ENCODE results near the gene TSSK2.

DNA sequence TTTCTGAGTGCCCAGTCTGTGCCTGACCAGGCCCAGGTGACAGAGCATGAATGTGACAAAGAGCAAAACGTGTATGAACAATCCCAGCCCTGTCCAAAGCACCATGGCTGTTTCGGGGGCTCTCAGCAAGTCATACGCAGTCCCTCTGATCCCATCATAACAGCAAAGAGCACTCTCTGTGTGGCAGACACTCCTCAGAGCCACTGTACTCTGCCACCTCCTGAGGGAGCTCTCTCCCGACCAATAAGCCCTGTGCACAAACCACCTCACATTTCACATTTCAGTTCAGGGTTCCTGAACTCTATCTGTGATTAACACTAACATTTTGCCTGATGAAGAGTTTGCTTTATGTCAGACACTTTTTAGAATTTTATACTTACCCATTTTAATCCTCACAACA, 15.5 kb upstream of the TSSK2 start:
- TF ChIP-seq, protein P1, sequence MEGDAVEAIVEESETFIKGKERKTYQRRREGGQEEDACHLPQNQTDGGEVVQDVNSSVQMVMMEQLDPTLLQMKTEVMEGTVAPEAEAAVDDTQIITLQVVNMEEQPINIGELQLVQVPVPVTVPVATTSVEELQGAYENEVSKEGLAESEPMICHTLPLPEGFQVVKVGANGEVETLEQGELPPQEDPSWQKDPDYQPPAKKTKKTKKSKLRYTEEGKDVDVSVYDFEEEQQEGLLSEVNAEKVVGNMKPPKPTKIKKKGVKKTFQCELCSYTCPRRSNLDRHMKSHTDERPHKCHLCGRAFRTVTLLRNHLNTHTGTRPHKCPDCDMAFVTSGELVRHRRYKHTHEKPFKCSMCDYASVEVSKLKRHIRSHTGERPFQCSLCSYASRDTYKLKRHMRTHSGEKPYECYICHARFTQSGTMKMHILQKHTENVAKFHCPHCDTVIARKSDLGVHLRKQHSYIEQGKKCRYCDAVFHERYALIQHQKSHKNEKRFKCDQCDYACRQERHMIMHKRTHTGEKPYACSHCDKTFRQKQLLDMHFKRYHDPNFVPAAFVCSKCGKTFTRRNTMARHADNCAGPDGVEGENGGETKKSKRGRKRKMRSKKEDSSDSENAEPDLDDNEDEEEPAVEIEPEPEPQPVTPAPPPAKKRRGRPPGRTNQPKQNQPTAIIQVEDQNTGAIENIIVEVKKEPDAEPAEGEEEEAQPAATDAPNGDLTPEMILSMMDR (conservative IDR thresholded peaks at IDR 0.05; ENCODE audit: low read depth in 2 of 2): peak in 1 of 2 experiments; percentile 41; a peak in 2 of 4 replicates
- TF ChIP-seq CREB1 (CRISPR knock-in tag; IDR thresholded peaks at IDR 0.05; ENCODE audit: low read depth) (no peak), EZH2phosphoT487 (IDR thresholded peaks at IDR 0.05; ENCODE audit: unreplicated experiment) (no peak)

Data from GM23338 (cell line).